ENCODE measurements around the gene BICRAL.

DNA sequence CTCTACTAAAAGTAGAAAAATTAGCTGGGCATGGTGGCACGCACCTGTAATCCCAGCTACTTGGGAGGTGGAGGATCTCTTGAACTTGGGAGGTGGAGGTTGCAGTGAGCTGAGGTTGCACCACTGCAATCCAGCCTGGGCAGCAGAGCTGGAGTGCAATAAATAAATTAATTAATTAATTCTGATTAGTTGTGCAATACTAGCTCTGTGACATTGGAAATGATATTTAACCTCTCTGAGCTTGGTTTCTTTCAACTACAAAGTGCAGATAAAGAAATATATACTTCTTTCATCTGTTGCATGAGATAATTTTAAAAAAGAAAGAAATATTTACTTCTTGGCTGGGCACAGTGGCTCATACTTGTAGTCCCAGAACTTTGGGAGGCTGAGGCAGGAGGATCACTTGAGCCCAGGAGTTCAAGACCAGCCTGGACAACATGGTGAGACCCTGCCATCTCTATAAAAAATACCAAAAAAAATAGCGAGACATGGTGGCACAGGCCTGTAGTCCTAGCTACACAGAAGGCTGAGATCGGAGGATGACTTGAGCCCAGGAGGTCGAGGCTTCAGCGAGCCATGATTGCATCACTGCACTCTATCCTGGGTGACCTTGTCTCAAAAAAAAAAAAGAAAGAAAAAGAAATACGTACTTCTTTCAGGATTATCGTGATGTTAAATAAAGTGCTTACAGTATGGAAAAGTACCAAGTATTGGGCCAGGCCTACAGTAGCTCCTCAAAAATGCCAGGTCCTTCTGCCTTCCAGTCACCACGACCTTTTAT, 20.4 kb upstream of the BICRAL start:
- TF ChIP-seq YY1 (IDR thresholded peaks at IDR 0.05; ENCODE audit: low read depth) (no peak), CEBPB (IDR thresholded peaks at IDR 0.05) (0 out of 2 replicates have a peak, but pooled peaks have one; percentile 25), FOXM1 (IDR thresholded peaks at IDR 0.05; ENCODE audit: borderline replicate concordance, low read depth) (no peak), CREB1 (IDR thresholded peaks at IDR 0.05; ENCODE audit: low read depth) (no peak), EGR1 (IDR thresholded peaks at IDR 0.05) (no peak), EP300 (IDR thresholded peaks at IDR 0.05; ENCODE audit: borderline replicate concordance) (no peak)
